ENCODE results near the gene ENAH.

Gene ENAH

GRCh38 chr1:225454733-225455132, 198.2 kb downstream of the ENAH start:
- DNase-seq (ENCODE audit: low read depth), result peak; percentile 84
- H3K4me3 ChIP-seq (ENCODE audit: control insufficient read depth, low read depth, low read length), result no peak overlapping the region
- TF ChIP-seq CTCF (conservative IDR thresholded peaks at IDR 0.05; ENCODE audit: control insufficient read depth, insufficient read depth, low read depth, low read length), result no peak

- DNase-seq (ENCODE audit: low read depth), result peak; percentile 36
- TF ChIP-seq CTCF (conservative IDR thresholded peaks at IDR 0.05; ENCODE audit: control insufficient read depth, insufficient read depth, low read depth, low read length), result no peak
- no peak overlapping the region for H3K4me3 ChIP-seq (ENCODE audit: control insufficient read depth, low read depth, low read length)
These were observed 198.9 kb downstream of the ENAH start for GRCh38 chr1:225453797-225454648.

GRCh38 chr1:225451840-225452515, 200.9 kb downstream of the ENAH start:
- no peak for TF ChIP-seq CTCF (conservative IDR thresholded peaks at IDR 0.05; ENCODE audit: control insufficient read depth, insufficient read depth, low read depth, low read length)
- H3K4me3 ChIP-seq (ENCODE audit: control insufficient read depth, low read depth, low read length), result no peak overlapping the region
- DNase-seq (ENCODE audit: low read depth), result no peak

GRCh38 chr1:225451340-225451739, 201.6 kb downstream of the ENAH start:
- H3K4me3 ChIP-seq (ENCODE audit: control insufficient read depth, low read depth, low read length), result no peak overlapping the region
- no peak for TF ChIP-seq CTCF (conservative IDR thresholded peaks at IDR 0.05; ENCODE audit: control insufficient read depth, insufficient read depth, low read depth, low read length)
- no peak for DNase-seq (ENCODE audit: low read depth)

- DNase-seq (ENCODE audit: low read depth), result no peak
- H3K4me3 ChIP-seq (ENCODE audit: control insufficient read depth, low read depth, low read length), result no peak overlapping the region
- TF ChIP-seq CTCF (conservative IDR thresholded peaks at IDR 0.05; ENCODE audit: control insufficient read depth, insufficient read depth, low read depth, low read length), result no peak
These were observed 202.3 kb downstream of the ENAH start for GRCh38 chr1:225450491-225451191.

- no peak for DNase-seq (ENCODE audit: low read depth)
- H3K4me3 ChIP-seq (ENCODE audit: control insufficient read depth, low read depth, low read length), result no peak overlapping the region
- no peak for TF ChIP-seq CTCF (conservative IDR thresholded peaks at IDR 0.05; ENCODE audit: control insufficient read depth, insufficient read depth, low read depth, low read length)
These were observed 203.1 kb downstream of the ENAH start for GRCh38 chr1:225449774-225450173.
